ENCODE measurements around the gene SAAL1.

DNA sequence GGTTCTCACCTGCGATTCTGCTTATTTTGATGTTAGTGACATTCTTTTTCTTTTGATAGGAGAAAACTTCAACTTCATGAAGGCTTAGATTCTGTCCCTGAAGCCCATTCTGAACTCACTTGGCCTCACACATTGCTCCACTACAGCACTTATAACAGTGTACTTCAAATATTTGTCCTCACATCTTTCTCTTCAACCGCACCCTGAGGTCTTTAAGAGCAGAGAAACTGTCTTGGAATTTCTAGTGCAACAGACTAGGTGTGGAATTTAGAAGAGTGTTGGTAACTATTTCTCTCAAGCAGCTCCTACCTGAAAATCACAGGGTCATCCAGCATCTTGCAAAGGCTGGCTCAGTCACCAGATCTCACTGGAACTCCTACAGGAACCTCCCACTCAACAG, 34.3 kb upstream of the SAAL1 start:
- TF ChIP-seq, protein P1, sequence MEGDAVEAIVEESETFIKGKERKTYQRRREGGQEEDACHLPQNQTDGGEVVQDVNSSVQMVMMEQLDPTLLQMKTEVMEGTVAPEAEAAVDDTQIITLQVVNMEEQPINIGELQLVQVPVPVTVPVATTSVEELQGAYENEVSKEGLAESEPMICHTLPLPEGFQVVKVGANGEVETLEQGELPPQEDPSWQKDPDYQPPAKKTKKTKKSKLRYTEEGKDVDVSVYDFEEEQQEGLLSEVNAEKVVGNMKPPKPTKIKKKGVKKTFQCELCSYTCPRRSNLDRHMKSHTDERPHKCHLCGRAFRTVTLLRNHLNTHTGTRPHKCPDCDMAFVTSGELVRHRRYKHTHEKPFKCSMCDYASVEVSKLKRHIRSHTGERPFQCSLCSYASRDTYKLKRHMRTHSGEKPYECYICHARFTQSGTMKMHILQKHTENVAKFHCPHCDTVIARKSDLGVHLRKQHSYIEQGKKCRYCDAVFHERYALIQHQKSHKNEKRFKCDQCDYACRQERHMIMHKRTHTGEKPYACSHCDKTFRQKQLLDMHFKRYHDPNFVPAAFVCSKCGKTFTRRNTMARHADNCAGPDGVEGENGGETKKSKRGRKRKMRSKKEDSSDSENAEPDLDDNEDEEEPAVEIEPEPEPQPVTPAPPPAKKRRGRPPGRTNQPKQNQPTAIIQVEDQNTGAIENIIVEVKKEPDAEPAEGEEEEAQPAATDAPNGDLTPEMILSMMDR (IDR thresholded peaks at IDR 0.05) = no peak
- no peak for TF ChIP-seq POLR2A (IDR thresholded peaks at IDR 0.05)
